Activated B cell treated with CpG ODN at 0.5 μM for 24 hours (primary cell): ENCODE results near the gene ARHGAP33. TPM values are rescaled to one million over a fixed set of nuclear protein-coding genes. Genes with fewer than 3 reads are reported as not detected.

Experiments
- ATAC-seq: fragments of 200-7000 bp; cut with Tn5 transposase; one replicate; pipeline ENCODE4 v1.10.0; 2021; ENCODE audit warnings: low read depth, mild to moderate bottlenecking, moderate library complexity
- CTCF ChIA-PET: fragments of 350-600 bp; sonication (Branson Sonifier 250); formaldehyde crosslinking; loops from one replicate; lab custom pipeline; 2021; ENCODE audit warnings: antibody characterized with exemption; lab: Charles Lee
- POLR2A ChIA-PET: fragments of 350-600 bp; sonication (Branson Sonifier 250); formaldehyde crosslinking; loops from one replicate; lab custom pipeline; 2021; ENCODE audit warnings: antibody characterized with exemption; lab: Charles Lee
- DNase-seq: peaks from one replicate; pipeline ENCODE4 v3.0.0; 2022
- H3K27ac Mint-ChIP-seq: one replicate; pipeline ENCODE4 v1.8.0; 2020; ENCODE audit warnings: mixed read lengths
- H3K27me3 Mint-ChIP-seq: one replicate; pipeline ENCODE4 v1.8.0; 2021; ENCODE audit warnings: mixed read lengths
- H3K36me3 Mint-ChIP-seq: one replicate; pipeline ENCODE4 v1.8.0; 2021; ENCODE audit warnings: low read depth, mixed read lengths
- H3K4me1 Mint-ChIP-seq: one replicate; pipeline ENCODE4 v1.8.0; 2021; ENCODE audit warnings: mixed read lengths
- H3K4me3 Mint-ChIP-seq: one replicate; pipeline ENCODE4 v1.8.0; 2020; ENCODE audit warnings: mild to moderate bottlenecking, mixed read lengths
- H3K9me3 Mint-ChIP-seq: one replicate; pipeline ENCODE4 v1.8.0; 2020; ENCODE audit warnings: mixed read lengths
- intact Hi-C: fragments of 100-400 bp; cut with micrococcal nuclease; formaldehyde crosslinking; loops from one replicate; pipeline ENCODE4 v1.15.1; 2024
- total RNA-seq: library from RNA; stranded (reverse); gene quantifications from 2 replicates; pipeline ENCODE4 v1.2.3, GENCODE V29; 2022
- TF ChIP-seq, protein P1 (sequence below): fragments of 200-600 bp; IDR thresholded peaks from one replicate; pipeline ENCODE4 v1.8.0; 2022; ENCODE audit warnings: antibody characterized with exemption, mild to moderate bottlenecking

ARHGAP33 gene
- total RNA-seq, 1 donor from 2014 or later: 15.0 TPM

DNA sequence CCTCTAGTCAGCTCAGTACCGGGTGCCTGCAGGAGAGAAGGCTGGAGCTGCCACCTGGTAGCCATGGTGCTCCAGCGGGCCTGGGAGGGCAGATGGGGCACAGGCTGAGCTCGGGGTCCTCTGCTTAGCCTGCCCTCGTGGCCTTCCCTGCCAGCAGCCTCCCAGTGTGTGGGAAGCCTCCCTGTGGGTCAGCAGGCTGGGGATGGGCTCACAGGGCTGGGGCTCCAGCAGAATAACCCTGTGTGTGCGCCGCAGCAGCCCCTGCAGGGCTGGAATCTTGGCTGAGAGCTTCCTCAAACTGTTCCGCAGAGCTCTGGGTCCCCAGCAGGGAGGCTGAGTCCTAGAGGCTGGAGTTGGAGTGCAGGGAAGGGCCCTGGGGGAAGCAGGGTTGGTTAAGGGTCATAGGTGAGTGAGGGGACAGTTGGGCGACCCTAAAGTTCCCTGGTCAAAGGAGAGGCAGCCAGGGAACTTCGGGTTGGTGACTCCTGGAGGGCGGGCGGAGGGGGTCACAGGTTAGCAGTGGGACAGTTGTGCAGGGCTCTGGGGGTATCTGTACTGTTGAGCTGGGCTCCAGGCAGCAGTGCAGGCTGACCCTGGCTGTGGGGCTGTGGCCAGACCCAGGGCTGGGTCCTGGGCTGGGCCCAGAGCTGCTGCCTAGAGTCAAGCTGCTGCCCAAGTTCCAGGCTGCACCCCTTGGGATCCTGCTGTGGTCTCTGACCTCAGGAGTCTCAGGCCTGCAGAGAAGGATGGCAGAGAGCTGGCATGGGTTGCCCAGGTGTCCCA lies 14.0 kb downstream of the ARHGAP33 start:
- ATAC-seq: no peak
- Mint-ChIP-seq H3K27ac (no peak overlapping the region), H3K4me3 (no peak overlapping the region), H3K4me1 (no peaks in the 10 kb centered on the region), H3K27me3 (no peaks in the 10 kb centered on the region), H3K36me3 (no peaks in the 10 kb centered on the region), H3K9me3 (no peaks in the 10 kb centered on the region)
- TF ChIP-seq, protein P1, sequence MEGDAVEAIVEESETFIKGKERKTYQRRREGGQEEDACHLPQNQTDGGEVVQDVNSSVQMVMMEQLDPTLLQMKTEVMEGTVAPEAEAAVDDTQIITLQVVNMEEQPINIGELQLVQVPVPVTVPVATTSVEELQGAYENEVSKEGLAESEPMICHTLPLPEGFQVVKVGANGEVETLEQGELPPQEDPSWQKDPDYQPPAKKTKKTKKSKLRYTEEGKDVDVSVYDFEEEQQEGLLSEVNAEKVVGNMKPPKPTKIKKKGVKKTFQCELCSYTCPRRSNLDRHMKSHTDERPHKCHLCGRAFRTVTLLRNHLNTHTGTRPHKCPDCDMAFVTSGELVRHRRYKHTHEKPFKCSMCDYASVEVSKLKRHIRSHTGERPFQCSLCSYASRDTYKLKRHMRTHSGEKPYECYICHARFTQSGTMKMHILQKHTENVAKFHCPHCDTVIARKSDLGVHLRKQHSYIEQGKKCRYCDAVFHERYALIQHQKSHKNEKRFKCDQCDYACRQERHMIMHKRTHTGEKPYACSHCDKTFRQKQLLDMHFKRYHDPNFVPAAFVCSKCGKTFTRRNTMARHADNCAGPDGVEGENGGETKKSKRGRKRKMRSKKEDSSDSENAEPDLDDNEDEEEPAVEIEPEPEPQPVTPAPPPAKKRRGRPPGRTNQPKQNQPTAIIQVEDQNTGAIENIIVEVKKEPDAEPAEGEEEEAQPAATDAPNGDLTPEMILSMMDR: no peak
- intact Hi-C loops: no loop called here
- POLR2A ChIA-PET: no interaction called here
- CTCF ChIA-PET: no interaction called here
- no peak for DNase-seq

- TF ChIP-seq, protein P1: no peak
- H3K36me3 Mint-ChIP-seq: no peaks in the 10 kb centered on the region
- ChIA-PET CTCF (no interaction called here), POLR2A (no interaction called here)
- H3K9me3 Mint-ChIP-seq: no peaks in the 10 kb centered on the region
- DNase-seq (no peak), ATAC-seq (no peak)
- H3K4me1 Mint-ChIP-seq: no peaks in the 10 kb centered on the region
- intact Hi-C loops: no loop called here
- H3K27me3 Mint-ChIP-seq: peaks cover 2% of the 10 kb centered on the region
- no peak overlapping the region for H3K4me3 Mint-ChIP-seq
- H3K27ac Mint-ChIP-seq: no peak overlapping the region
These were observed 14.9 kb downstream of the ARHGAP33 start for GRCh38 chr19:35789978-35790944.

DNA sequence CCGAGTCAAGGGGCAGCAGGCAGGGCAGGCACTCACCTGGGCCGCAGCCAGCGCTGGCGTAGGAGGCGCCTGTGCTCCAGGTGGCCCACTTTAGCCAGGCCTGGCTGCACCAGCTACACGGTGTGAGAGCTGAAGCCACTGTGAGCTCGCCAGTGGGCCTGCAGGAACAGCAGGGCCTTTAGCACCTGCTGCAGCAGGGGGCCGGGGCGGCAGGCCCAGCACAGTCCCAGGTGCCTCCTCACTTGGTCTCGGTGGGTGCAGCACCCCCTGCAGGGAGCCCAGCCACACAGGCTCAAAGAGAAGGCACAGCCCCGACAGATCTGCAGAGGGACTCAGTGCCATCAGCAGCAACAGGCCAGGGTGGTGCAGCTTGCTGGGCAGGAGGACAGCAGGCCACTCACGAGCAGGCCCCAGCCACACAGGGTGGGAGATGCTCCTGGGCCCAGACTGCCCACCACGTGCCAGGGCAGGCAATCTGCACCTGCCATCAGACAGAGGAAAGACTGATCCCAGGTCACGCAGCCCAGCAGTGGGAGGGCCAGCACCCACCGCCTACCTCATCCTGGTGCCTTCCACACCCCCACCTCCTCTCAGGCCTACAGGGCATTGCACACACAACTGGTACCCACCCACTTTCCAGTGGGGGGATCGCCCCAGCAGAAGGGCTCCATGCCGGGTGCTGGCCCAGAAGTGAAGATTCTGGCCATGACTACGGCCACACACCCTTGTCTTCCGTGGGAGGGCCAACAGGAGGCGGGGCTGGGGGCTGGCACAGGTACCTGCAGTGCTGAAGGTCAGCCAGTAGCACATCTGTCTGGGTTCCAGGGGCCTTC lies 15.8 kb downstream of the ARHGAP33 start:
- Mint-ChIP-seq H3K27ac (no peak overlapping the region), H3K4me1 (no peaks in the 10 kb centered on the region), H3K4me3 (no peak overlapping the region), H3K27me3 (peaks cover 7% of the 10 kb centered on the region), H3K36me3 (no peaks in the 10 kb centered on the region), H3K9me3 (no peaks in the 10 kb centered on the region)
- ATAC-seq (no peak), DNase-seq (no peak)
- POLR2A ChIA-PET: no interaction called here
- intact Hi-C loops: no loop called here
- CTCF ChIA-PET: no interaction called here
- TF ChIP-seq, protein P1: no peak

DNA sequence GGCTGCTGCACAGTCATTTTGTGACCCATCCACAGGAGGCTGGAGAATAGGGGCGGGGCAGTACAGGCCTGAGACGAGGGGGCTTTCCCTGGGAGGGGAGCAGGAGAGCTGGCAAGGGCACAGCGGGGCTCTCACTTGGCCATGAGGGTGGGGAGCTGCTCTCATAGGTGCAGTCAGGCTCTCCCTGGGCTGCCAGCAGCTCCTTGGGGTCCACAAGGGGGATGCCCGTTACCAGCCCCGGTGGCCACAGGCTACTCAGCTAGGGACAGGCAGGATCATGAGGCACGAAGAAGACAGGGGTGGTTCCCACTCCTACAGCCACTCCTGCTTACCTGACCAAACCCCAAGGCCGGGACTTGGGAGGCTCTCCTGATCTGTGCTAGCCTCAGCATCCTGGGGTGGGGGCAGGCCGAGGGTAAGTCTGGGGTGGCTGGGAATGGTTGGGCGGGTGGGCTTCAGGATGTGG lies 16.5 kb downstream of the ARHGAP33 start:
- no peaks in the 10 kb centered on the region for H3K4me1 Mint-ChIP-seq
- H3K4me3 Mint-ChIP-seq: no peak overlapping the region
- H3K27ac Mint-ChIP-seq: no peak overlapping the region
- ATAC-seq (no peak), DNase-seq (no peak)
- no peaks in the 10 kb centered on the region for H3K9me3 Mint-ChIP-seq
- TF ChIP-seq, protein P1: no peak
- peaks cover 12% of the 10 kb centered on the region for H3K27me3 Mint-ChIP-seq
- POLR2A ChIA-PET: no interaction called here
- H3K36me3 Mint-ChIP-seq: no peaks in the 10 kb centered on the region
- CTCF ChIA-PET: no interaction called here
- intact Hi-C loops: no loop called here
